Thoracic aorta (tissue), 2 donors: ENCODE results near the gene UBE2R2. TPM values are rescaled to one million over a fixed set of nuclear protein-coding genes. Genes with fewer than 3 reads are reported as not detected.

Experiments used
- ATAC-seq: fragments of 150-250 bp; one replicate; pipeline ENCODE4 v1.8.0; 2017; ENCODE audit warnings: low read depth; ENCODE audit not compliant: insufficient number of reproducible peaks, low FRiP score
- DNase-seq: peaks from one replicate; pipeline ENCODE4 v3.0.0-alpha.2; 2020; ENCODE audit warnings: low spot score
- H3K27ac ChIP-seq, 2 donors: fragments of 200-600 bp; sonication (generic); 1 replicate in 1 of 2; 2 replicates in 1 of 2; pipeline ENCODE4 v1.5.1; 2016; ENCODE audit warnings: mild to moderate bottlenecking in 2 of 2, moderate library complexity in 2 of 2
- H3K27me3 ChIP-seq: fragments of 200-600 bp; sonication (generic); replicated peaks from 2 replicates; pipeline ENCODE4 v1.6.0; 2016; ENCODE audit warnings: mild to moderate bottlenecking; ENCODE audit not compliant: insufficient read depth
- H3K36me3 ChIP-seq: fragments of 200-600 bp; sonication (generic); one replicate; pipeline ENCODE4 v1.5.1; 2016
- H3K4me1 ChIP-seq, 2 donors: fragments of 200-600 bp; sonication (generic); 1 replicate in 1 of 2; 2 replicates in 1 of 2; pipeline versions ENCODE4 v1.5.1 to v1.6.0; 2016; ENCODE audit warnings: low read depth in 2 of 2, mild to moderate bottlenecking in 1 of 2; ENCODE audit not compliant: control insufficient read depth in 1 of 2
- H3K4me3 ChIP-seq: fragments of 200-600 bp; sonication (generic); 2 replicates; pipeline ENCODE4 v1.5.1; 2016; ENCODE audit warnings: mild to moderate bottlenecking
- H3K9me3 ChIP-seq: fragments of 200-600 bp; sonication (generic); 2 replicates; pipeline ENCODE4 v1.5.1; 2016
- CTCF ChIP-seq: fragments of 200-600 bp; sonication (generic); IDR thresholded peaks from one replicate; pipeline ENCODE4 v1.5.1; 2019; ENCODE audit warnings: antibody characterized with exemption
- total RNA-seq, 2 donors: library from RNA; depleted of rRNA; stranded (reverse); fragments of >200 nt; gene quantifications; one replicate each; pipeline versions ENCODE4 v1.1.0 to v1.2.3, GENCODE V29; 2016

Gene UBE2R2
- total RNA-seq, 2 donors from 2014 or later = 21.3 to 32.5 TPM

GRCh38 chr9:33908114-33908513 lies 91.2 kb downstream of the UBE2R2 start:
- no peak overlapping the region for H3K4me3 ChIP-seq
- no peak overlapping the region for H3K27ac ChIP-seq
- DNase-seq (no peak), ATAC-seq (no peak)
- peaks cover 10% of the 10 kb centered on the region for H3K36me3 ChIP-seq
- TF ChIP-seq CTCF = no peak
- no peaks in the 10 kb centered on the region for H3K9me3 ChIP-seq
- H3K4me1 ChIP-seq = peaks cover 7 to 23% of the 10 kb centered on the region in 2 donors
- H3K27me3 ChIP-seq = no peaks in the 10 kb centered on the region

GRCh38 chr9:33908749-33909148 lies 91.8 kb downstream of the UBE2R2 start:
- no peak for DNase-seq
- peaks cover 11% of the 10 kb centered on the region for H3K36me3 ChIP-seq
- ATAC-seq = no peak
- no peaks in the 10 kb centered on the region for H3K9me3 ChIP-seq
- no peak overlapping the region for H3K4me3 ChIP-seq
- H3K4me1 ChIP-seq = peaks cover 7 to 28% of the 10 kb centered on the region in 2 donors
- TF ChIP-seq CTCF = no peak
- H3K27ac ChIP-seq = no peak overlapping the region
- no peaks in the 10 kb centered on the region for H3K27me3 ChIP-seq

GRCh38 chr9:33913541-33913940 lies 96.6 kb downstream of the UBE2R2 start:
- no peaks in the 10 kb centered on the region for H3K27me3 ChIP-seq
- H3K27ac ChIP-seq = no peak overlapping the region
- DNase-seq (no peak), ATAC-seq (no peak)
- no peak for TF ChIP-seq CTCF
- H3K4me1 ChIP-seq = peaks cover 0 to 9% of the 10 kb centered on the region in 2 donors
- H3K4me3 ChIP-seq = no peak overlapping the region
- H3K36me3 ChIP-seq = peaks cover 31% of the 10 kb centered on the region
- no peaks in the 10 kb centered on the region for H3K9me3 ChIP-seq

GRCh38 chr9:33914887-33915628 lies 98.1 kb downstream of the UBE2R2 start:
- Histone ChIP-seq H3K9me3 (no peaks in the 10 kb centered on the region), H3K36me3 (peaks cover 45% of the 10 kb centered on the region), H3K4me3 (no peak overlapping the region), H3K4me1 (peaks cover 0 to 9% of the 10 kb centered on the region in 2 donors), H3K27ac (no peak overlapping the region), H3K27me3 (no peaks in the 10 kb centered on the region)
- no peak for TF ChIP-seq CTCF
- no peak for DNase-seq
- no peak for ATAC-seq

- no peak overlapping the region for H3K27ac ChIP-seq
- no peak overlapping the region for H3K4me3 ChIP-seq
- TF ChIP-seq CTCF = no peak
- DNase-seq (no peak), ATAC-seq (no peak)
- peaks cover 51% of the 10 kb centered on the region for H3K36me3 ChIP-seq
- peaks cover 0 to 9% of the 10 kb centered on the region in 2 donors for H3K4me1 ChIP-seq
- H3K27me3 ChIP-seq = no peaks in the 10 kb centered on the region
- no peaks in the 10 kb centered on the region for H3K9me3 ChIP-seq
These were observed 100.1 kb downstream of the UBE2R2 start for GRCh38 chr9:33917036-33917435.
